Stimulated activated CD8-positive, alpha-beta memory T cell treated with anti-CD3 and anti-CD28 coated beads, Interleukin-7, amount 100 ng/mL, for 24 hours (primary cell): ENCODE measurements around the gene TGFB3.
A peak's percentile ranks its signal among the peaks of the same experiment; 100 is the strongest.
"Not testable (repeated sequence)": the region's sequence is repeated elsewhere in the genome, so short reads cannot be mapped to it uniquely, and the experiment has no call there.

Source experiments
- DNase-seq: peaks from one replicate; pipeline ENCODE4 v3.0.0-alpha.2; 2020; ENCODE audit warnings: low read depth

Gene TGFB3

DNA sequence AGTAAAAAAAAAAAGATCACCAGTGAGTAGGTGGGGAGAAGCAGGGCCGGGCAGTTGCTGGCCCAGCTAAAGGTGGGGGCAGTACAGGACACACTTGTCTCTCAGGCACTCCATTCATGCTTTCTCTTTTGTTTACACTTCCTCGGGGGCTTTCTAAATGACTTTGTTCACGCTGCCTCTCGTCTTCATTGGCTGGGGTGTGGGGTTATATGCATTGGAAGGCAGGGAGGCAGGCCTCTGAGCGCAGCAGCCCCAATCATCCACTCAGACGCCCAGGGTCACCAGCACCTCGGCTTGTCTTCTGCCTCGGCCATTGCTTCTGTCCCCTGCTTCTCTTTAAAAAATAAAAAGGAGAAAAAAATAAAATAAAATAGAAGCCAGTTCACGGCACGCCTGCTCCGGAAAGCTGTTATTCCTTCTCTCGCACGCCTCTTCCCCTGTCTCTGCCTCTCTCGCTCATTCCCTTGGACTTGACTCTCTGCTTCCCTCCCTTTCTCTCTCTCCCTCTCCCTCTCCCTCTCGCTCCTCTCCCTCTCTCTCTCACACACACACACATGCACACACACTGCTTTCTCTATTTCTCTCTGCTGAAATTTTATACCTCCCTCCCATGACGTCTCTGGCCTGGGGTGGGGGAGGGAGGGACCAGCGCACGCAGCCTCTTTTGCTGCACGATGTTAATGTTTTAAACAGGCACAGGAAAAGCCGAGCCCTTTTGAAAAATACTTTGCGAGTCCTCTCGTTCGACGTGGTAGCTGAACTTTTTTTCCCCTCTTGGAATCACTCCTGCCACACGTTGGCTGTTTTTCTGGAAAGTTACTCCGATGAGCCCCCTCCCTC, at the start of gene TGFB3:
Gene TGFB3, minus strand, starts transcription at position 570 of the 840 bp plus-strand sequence. CDS start 1,102 bp downstream, outside the sequence.
- DNase-seq = peak; percentile 13

DNA sequence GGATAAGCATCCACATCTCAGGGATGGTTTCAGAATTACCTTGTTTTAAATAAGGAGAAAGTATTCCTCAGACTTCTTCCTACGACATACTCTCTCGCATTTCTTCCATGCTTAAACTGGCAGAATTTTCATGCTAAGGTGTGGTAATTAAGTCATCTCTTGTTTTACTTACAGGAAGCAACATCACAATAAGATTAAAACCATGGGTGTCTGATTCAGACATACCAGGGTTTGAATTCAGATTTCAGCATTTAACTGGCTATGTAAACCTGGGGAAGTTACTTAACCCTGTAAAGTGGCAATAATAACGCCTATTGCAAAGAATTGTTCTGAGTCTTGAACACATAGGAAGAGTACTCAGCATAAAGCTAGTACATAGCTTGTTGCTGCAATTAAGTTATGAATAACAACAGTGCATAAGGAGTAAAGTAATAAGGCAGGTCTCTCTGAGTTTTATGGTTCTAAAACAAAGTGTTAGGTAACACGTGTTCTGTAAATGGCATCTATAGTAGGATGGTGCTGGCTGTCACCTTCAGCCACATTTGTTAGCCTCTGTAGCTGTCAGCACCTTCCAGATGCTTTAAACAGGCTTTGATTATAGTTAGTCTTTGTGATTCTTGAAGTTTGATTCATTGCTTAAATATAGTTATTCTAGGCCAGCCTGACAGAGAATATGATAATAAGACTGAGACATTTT, 42.6 kb upstream of the TGFB3 start:
- DNase-seq = no peak

DNA sequence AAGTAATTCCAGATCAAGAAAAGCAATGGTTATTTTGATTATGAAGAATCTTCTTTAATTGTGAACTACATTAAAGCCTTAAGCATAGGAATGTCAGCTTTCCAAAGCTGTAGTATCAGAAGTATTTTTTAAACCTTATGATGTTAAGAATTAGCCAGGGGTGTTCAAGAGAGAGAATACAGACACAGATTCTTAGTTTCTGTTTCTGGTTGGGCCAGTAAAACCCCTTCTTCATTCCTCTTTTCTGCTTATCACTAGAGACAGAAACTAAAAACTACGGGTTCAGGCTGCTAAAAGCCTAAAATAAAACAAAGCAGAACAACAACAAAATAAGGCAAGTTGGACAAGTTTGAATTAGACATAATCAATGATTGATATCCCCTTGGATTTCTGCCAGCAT, 42.0 kb upstream of the TGFB3 start:
- DNase-seq = no peak

DNA sequence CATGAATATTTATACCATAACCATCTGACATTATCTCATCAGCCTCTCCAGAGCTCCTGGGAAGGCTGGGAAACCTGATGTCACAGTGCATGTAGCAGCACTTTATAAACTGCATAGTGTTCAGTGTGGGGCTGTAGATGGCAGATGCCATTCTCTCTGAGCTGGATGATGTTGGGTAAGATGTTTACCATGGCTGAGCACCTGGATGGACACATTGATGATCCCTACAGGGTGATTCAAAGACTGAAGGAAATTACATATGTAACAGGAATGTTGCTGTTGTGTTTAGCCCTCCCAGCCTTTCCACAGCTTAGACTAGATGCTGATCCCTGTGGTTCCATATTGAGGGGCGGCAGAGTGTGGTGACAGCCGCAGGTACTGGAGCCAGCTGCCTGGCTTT, 41.2 kb upstream of the TGFB3 start:
- no peak for DNase-seq

DNA sequence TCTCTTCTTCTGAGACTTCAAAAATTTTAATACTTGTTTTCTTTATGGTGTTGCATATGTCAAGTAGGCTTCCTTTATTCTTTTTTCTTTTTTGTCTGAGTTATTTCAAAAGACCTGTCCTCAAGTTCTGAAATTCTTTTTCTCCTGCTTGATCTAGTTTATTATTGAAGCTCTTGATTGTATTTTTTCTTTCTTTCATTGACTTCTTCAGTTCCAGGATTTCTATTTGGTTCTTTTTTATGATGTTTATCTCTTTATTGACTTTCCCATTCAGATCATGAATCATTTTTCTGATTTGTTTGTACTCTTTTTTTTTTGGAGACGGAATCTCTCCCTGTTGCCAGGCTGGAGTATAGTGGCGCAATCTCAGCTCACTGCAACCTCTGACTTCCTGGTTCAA, 37.9 kb upstream of the TGFB3 start:
- DNase-seq = no peak

GRCh38 chr14:76015668-76016067, 33.9 kb upstream of the TGFB3 start:
- DNase-seq = no peak

DNA sequence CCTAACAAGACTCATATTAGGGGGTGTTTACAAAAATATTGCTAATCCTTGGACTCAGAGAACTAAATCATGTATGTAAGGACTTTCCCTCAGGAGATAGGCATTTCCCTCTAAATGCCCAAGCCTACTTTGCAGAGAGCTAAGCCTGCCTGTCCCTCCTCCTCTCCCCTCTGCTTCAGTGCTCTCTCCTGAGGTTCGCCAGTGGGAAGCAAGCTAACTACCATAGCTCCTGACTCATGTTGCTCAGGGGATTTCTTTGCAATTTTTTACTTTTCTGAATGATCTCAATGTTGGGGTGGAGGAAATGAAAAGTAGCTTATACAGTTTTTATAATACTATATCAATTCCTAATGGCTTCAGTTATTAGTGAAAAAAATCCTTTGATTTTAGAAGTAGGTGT, 33.4 kb upstream of the TGFB3 start:
- no peak for DNase-seq

DNA sequence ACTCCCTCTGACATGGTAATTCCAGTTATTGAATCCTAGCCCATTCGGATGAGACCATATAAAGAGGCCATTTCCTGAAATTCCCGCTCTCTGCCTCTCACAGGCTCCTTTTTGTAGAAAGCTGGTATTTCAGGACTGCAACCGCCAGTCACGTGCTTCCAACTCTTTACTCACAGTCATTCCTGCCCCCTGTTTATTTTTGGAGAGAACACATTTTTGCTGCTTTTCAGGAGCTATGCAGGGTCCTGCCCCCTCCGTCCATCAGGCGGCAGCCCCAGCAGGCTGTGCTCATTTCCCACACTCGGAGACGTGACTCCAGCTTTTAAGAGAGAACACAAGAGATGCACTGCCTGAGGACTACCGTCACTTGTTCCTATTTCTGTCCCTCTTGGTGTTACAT, 30.6 kb upstream of the TGFB3 start:
- no peak for DNase-seq

DNA sequence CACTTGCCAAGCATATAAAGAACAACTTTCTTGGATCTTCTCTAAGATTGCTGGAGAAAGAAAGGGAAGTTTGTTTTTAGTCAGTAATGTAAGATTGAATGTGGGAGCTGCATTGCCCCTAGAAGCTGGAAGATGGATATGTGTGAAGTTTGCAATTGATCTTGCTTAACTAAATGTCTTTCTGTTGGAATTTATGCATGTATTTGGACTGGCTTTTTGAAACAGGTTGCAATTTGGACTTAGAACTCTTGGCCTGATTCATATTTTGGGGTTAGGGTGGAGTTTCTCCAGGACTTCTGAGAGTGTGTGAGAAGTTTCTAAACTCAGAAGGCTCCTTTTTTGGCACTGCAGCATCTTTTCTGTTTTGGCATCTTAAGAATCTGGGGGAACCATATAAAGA, 30.1 kb upstream of the TGFB3 start:
- no peak for DNase-seq

- not testable (repeated sequence) for DNase-seq
Measured at GRCh38 chr14:76009627-76010026, 27.8 kb upstream of the TGFB3 start.

DNA sequence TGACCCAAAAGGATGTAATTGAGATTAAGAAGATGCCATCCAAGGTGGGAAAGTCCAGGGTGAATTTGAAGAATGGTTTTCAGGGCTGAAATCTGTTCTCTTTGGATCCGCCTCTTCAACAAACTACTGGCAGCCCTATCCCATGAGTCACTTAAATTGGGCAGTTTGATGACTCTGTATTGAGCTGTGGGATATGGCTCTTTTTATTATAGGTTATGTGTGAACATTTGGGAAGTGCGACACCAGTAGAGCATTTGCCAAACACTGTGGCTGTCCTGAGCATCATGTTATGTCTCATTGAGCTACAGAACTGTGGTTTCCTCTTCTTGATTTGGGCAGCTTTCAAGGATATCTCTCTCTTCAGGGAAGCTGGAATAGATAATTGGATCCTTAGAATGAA, 26.1 kb upstream of the TGFB3 start:
- DNase-seq = no peak

- no peak for DNase-seq
Measured at GRCh38 chr14:76007379-76007778, 25.6 kb upstream of the TGFB3 start.

GRCh38 chr14:76006253-76006652, 24.5 kb upstream of the TGFB3 start:
- DNase-seq = no peak

DNA sequence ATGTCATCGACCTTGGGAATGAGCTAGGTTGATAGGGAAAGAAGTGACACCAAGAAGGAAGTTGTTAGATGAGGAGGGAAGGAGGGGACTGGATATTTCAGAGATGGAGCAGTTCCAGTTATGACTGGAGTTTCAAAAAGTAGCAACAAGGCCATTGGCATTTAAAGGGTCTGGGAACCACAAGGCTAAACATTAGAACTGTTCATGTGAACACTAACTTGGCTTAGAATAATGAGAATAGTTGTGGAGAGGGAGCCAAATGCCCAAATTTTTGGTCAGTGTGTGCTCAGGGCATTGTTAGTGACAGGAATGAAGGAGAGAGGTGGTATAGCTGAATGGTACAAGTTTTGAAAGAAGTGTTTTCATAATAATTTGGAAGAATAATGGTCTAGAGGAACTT, 20.6 kb upstream of the TGFB3 start:
- no peak for DNase-seq

DNA sequence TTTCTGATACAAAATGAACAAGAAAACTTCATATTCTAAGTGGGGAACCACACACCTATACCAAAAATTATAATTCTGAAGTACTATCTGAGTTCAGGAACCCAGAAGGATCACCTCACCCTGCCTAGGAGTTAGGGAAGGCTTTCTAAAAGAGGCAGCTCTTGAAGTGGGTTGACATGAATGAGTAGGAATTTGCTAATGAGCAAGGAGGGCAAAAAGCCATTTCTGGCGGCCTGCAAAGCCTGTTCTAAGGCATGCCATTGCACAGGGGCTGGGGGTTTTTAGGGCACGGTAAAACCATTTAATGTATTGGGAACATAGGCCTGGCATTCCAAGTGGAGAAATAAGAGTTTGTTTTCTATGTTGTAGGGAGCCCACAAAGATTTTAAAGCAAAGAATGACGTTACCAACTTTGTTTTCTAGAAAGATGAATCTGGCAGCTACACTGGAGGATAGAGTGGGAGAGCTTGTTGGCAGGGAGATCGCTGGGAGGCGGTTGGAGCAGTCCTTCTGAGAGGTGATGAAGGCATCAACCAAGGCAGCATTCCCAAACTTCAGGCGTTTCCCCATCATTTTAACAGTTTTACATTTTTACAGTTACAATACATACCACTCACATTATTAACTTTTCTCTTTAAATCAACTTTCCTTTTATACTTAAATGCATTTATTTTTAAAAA, 17.9 kb upstream of the TGFB3 start:
- DNase-seq = no peak

- no peak for DNase-seq
Measured at GRCh38 chr14:75996488-75996887, 14.7 kb upstream of the TGFB3 start.

DNA sequence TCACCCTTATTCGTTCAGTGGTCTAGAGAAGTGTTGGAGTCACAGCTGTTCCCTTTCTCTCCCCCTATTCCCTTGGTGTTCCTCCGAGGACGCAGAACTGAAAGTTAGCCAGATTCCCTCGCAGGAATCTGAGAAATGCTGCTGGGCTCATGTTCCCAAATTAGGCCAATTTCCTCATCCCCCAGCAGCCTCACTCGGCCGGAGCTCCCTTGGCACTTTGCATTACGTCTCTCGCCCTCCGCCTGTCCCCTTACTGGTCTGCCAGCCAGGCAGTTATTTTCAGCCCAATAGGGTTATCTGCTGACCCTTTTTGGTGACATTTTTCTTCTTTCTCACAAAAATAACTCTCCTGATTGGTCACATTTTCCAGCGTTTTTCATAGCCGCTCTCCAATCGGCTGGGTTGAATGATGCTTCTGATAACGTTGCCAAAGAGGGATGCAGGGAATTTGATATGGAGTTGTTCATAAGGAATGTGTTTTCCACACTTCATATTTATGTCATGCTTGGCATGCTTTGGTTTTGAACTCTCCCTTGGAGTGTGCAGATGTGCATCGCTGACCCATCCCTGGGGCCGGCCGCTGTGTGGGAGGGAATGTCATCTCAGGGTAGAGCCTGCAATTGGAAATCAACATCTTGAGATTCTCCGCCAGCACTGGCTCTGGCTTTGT, 13.7 kb upstream of the TGFB3 start:
- no peak for DNase-seq

- no peak for DNase-seq
Measured at GRCh38 chr14:75993567-75994041, 11.8 kb upstream of the TGFB3 start.

DNA sequence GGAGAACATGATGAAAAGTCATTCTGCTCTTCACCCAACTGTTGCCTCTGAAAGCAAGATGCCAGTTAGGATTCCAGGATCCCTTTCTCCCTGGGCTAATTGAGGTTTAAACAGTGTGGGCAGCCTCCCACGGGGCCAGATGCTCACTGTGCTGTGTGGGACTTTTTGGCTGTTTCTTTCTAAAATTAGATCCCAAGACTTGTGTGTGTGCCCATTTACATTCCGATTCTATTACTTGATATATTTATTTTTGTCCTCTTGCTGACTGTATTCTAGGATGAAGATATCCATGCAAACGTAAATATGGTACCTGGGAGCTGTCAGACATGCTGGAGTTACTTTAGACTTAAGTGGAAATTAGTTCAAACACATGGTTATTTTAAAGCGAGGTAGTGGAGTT, 10.0 kb upstream of the TGFB3 start:
- no peak for DNase-seq

- DNase-seq = no peak
Measured at GRCh38 chr14:75990297-75990696, 8.5 kb upstream of the TGFB3 start.

- DNase-seq = no peak
Measured at GRCh38 chr14:75989134-75989533, 7.3 kb upstream of the TGFB3 start.
